Stimulated activated CD8-positive, alpha-beta memory T cell treated with anti-CD3 and anti-CD28 coated beads, Interleukin-12 subunit alpha, Interleukin-12 subunit beta, amount 100 ng/mL, for 4 hours (primary cell): ENCODE measurements around the gene LAMA5.

Experiments
- DNase-seq: peaks from one replicate; pipeline ENCODE4 v3.0.0-alpha.2; 2020; ENCODE audit warnings: low read depth

Gene LAMA5

GRCh38 chr20:62357681-62358080 is 9.4 kb downstream of the LAMA5 start:
- no peak for DNase-seq

DNA sequence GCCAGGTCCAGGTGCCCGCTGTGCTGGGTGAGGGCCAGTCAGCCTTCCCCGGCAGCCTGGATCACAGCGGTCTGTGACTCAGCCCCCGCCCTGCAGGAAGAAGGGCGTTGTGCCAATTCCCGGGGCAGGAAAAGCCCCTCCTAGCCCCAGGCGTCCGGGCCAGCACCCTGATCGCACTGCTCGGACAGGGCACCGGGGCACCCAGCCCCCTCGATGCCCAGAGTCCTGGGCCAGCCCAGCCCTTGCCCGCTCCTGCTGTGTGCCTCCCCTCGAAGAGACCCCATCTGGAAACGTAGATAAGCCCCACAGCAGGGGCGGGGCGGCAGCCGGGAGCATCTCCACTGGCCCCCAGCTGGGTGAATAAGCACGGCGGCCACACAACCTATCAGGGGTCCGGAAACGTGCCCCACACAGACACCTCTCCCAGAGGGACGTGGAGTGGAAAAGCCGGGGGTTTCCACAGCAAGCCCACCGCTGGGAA is 9.9 kb downstream of the LAMA5 start:
- no peak for DNase-seq

DNA sequence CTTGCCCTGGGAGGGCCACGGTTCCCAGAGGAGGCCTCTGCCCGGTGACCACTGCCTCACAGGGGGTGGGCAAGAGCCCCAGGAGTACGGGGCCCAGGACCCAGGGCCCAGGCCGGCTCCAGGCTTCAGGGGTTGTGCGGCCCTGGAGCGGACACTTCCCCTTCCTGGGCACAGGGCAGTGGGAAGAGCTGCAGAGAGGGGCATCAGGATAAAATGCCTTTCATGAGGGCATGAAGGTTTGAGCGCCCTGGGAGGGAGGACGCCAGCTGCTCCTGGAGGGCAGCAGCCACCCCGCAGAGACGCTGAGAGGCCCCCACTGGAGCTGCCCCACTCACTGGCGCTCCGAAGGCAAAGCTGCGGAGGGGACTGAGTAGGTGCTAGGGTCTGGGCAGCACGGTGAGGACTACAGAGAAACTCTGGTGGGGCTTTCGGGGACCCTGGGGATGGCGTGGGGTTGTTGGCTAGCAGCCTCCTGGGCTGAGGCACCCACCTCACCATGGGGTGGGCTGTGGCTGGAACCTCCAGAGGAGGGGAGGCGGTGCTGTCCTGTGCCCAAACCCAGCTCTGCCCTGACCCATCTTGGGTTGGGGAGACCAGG is 10.4 kb downstream of the LAMA5 start:
- no peak for DNase-seq

DNA sequence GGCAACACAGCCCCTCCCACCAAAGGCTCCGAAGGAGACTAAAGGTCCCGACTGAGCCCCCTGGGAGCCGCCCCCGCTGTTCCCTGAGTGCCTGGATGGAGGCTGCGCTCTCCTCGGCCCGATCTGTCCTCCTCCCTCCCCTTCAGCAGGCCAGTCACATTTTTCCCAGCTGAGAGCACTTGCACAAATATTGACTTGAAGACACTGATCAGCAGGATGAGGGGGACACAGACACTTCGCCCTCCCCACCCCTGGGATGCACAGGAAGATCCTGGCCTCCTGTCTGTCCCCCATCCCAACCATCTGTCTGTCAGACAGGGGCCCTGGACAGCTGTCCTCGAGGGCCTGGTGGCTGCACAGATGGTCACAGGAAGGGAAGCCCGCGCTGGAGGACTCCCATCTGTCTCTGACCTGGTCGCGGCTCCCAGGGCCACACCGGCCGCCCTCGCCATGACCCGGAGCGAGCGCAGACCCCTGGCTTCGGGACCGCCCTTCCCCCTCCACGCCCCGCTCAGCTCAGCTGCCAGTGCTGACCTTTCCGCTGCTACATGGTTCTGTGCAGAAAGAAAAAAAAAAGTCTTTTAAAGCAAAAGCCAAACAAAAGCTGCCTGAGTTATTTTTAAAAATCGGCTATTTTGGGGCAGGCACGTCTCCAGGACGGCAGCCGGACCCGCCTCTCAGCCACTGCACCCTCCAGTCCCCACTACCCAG is 11.1 kb downstream of the LAMA5 start:
- no peak for DNase-seq

DNA sequence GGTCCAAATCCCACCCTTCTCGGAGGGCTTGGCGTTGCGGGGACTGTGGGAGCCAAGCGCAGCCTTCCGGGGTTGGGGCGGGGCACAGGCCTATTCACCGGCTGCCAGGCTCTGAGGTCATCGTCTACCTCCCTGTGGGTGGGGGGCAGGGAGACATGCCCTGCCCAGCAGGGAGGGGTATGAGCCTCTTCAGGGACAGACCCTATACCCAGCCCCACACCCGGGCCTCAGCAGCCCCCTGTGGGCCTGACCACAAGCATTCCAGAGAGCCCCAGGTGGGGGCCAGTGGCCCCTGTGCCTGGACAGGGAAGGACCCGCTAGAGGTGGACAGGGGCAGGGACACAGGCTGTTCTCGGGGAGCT is 11.6 kb downstream of the LAMA5 start:
- DNase-seq, result no peak

DNA sequence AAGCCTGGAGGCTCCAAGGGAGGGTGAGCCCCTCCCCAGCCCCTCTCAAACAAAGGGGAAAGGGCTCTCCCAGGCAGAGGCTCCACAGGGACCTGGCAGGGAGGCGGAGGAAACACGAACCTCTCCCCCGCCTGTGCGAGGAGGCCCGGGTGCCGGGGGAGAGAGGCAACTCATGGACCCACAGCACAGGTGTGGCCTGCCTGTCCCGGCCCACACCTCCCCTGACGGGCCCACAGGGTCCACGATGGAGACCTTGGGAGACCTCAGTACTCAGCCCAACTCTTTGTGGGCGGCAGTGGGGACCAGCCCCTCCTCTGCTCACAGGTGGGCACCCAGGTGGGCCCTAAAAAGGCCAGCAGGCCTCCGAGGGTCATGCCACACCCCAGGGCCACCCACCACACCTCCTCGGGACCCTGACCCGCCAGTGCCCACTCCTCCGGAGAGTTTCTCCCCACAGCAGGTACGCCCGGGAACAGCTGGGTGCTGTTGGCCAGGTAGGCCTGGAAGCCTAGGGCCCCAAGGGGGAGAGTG is 12.2 kb downstream of the LAMA5 start:
- DNase-seq, result no peak

DNA sequence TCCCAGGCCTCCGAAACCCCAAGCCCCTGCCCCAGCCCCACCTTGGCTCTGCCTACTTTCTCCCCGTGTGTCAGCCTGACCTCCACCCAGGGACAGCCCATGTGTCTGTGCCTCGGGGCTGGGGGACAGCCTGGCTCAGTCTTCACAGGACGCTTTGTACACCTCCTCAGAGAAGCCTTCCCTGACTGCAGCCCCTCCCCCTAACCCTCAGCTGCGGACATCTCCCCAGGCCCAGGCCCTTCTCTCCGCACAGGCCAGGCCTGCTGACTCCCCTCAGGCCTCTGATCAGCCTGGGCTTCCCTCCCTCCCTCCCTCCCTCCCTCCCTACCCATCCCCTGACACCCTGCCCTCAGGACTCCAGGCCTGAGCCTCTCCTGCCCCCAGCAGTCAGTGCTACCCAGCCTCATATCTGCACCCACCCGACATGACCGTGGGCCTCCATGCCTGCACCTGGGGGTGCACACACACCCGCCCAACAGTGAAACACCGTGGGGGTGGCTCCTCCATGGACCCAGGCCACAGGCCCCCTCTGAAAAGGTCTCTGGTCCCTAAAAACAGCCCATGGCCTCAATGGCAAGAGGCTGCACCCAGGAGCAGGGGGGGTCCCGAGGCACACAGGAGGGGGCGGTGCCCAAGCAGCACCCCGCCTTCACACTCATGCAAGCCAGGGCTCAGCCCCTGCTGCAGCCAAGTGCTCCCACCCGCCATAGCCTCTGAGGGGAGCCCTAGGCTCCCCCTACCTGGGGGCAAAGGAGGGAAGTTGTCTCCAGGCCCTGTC is 12.9 kb downstream of the LAMA5 start:
- DNase-seq, result no peak

- DNase-seq, result no peak
These were observed 13.7 kb downstream of the LAMA5 start for GRCh38 chr20:62353289-62354030.

DNA sequence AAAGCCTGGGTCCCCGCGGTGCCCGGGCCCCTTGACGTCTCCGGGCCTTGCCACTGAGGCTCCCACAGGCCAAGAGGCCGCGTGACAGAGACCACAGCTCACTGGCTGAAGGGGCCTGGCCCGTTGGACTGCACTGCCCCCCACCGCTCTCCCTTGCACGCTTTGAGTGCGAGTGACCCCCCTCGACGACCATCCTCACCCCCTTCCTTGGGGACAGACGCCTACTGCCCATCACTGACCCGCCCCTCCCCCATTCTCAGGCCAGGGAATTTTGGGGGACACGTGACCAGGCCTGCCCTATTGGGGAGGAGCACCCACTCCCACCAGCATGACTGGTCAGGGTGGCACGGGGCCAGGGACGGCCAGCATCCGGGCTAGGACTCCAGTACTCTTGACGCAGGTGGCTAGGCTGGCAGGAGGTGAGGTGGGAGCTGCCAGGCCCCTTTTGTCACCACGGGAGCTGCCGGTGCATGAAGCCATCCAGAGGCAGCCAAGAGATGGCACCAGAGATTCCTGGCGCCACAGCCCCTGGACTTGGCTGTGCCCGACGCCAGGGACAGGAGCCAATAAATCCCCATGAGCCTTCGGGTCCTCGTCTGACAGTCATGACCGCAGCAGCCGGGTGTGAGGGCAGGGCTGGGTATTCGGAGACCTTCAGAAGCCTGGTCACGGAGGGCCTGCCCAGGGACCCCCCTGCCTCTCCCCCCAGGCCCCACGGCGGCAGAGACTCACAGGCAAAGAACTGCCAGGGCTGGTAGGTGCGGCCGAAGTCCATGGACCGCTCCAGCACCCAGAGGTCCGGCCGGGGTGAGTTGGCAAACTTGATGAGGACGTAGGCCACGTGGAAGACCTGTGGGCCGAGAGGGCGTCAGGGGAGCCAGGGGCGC is 14.5 kb downstream of the LAMA5 start:
- no peak for DNase-seq

DNA sequence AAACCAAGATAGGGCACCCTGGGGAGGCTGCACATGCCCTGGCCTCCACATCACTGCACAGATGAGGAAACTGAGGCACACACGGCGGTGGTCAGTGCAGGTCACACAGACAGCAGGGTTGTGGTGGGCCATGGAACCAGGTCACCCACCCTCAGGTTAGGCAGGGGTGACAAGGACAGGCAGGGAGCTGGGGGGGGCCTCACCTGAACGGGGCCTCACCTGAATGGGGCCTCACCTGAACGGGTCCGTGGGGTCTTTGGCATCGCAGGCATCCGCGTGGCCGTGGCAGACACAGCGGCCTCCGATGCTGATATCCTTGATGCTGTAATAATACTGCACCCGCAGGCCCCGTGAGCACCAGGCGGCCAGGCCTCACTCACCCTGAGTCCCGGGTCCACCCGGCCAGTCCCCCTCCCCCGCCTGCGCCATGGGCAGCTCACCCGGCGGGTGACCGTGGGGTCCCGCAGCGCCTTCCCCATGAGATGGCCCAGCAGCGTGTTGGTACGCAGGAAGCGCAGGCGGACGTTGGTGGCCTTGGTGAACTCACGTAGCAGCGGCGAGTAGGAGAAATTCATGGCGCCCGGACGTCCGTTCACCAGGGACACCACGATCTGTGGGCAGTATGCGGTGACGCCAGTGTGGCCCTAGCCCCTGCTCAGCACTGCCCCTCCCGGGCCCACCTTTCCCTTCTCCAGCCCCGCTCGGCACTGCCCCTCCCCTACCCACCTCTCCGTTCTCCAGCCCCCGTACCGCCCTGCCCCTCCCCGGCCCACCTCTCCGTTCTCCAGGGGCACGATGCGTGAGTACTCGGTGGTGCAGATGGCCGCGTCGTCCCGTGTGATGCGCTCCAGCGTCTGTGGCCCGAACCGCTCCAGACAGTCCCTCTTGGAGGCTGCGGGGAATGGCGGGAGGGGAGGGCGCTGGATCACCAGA is 15.4 kb downstream of the LAMA5 start:
- DNase-seq, result no peak

DNA sequence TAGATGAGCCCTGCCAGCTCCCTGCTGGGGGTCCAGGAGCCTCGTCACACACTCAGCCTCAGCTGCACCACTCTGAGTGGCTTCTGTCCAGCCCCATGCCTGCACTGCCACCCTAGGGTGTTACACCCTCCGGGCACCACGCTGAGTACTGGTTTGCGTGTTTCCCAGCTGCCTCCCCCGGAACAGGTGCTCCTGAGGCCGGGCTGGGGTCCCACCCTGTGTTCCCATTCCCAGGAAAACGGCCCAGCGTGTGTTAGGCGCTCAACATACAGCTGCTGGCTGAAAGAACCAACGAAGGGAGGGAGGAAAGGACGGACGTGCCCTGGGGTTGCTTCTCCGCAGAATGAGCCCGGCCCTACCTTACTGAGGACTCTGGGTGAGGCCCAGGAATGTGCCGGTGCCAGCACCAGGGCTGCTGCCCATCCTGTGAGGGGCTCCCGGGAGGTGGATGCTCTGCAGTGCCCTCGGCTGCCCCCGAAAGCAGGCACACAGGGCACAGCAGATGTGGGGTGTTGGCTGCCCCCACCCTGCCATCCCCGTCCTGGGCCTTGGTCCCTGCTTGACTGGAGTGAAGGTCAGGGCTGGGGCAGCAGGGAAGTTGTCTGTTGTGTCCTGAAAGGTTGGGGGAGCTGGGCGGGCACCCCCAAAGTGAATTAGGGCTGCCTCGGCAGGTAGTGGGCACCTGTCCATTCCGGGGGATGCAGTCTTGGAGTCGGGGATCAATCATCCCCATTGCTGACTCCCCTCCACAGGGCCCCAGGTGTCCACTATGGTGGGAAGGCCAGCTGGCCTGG is 16.3 kb downstream of the LAMA5 start:
- DNase-seq, result no peak

- no peak for DNase-seq
These were observed 16.9 kb downstream of the LAMA5 start for GRCh38 chr20:62350098-62350628.

GRCh38 chr20:62349556-62350097 is 17.5 kb downstream of the LAMA5 start:
- DNase-seq, result no peak

- DNase-seq, result no peak
These were observed 18.5 kb downstream of the LAMA5 start for GRCh38 chr20:62348604-62349003.

- DNase-seq, result no peak
These were observed 19.7 kb downstream of the LAMA5 start for GRCh38 chr20:62347445-62347844.

- no peak for DNase-seq
These were observed 20.0 kb downstream of the LAMA5 start for GRCh38 chr20:62347151-62347404.

DNA sequence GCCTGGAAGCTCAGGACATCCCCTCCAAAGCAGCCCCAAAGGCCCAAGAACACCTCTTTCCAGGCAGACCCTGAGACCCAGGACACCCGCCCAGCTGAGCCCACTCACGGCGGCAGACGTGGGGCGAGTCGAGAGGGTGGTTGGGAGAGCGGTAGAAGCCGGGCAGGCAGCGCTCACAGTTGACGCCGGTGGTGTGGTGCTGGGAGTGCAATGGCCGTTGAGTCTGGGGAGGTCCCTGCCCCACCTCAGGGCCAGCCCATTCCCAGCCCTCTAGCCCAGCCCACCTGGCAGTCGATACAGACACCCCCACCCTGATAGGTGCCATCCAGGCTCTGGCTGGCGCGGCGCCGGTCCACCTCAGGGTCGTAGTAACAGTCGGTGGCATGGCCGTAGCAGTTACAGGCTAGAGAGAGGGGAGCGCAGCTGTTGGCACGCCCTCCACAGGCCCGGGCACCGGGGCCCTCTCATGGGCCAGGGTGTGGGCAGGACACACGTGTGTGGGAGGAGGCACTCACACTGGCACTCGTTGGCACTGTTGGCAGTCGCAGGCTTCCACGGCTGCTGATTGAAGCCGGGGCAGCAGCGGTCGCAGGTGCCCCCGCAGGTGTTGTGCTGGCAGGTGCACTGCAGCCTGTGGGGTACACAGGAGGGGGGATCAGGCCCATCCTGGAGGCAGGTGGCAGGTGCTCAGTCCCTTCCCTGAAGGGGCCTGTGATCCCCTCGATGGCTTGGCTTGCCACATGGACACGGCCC is 20.5 kb downstream of the LAMA5 start:
- no peak for DNase-seq

DNA sequence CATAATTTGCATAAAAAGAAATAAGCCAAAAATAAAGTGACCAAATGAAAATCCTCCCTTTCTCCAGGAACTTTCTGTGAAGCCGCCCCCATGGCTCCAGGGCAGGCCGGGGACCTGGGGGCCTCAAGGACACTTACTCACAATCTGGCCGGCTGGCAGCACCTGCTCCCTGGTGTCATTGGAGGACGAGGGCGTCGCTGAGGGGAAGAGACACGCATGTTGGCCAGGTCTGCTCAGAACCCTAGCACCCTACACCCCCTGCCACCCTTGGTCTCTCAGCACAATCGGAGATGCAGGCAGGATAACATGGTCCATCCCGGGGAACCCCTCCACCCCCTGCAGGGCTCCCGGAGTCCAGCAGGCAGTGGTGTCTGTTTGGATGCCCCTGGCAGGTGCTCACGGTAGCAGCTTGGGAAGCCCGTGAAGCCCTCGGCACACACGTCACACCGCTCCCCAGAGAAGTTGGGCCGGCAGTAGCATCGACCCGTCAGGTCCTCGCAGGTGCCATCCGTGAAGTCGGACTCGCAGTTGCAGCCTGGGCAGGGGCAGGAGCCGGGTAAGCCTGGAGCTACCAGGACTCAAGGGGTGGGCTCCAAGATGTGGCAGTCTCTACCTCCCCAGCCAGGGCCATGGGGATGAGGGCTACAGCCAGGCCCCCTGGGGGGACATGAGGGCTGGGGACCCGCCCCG is 21.3 kb downstream of the LAMA5 start:
- DNase-seq, result no peak
